Measurements from ENCODE around the gene LRP8.
"Not testable (repeated sequence)": the region's sequence is repeated elsewhere in the genome, so short reads cannot be mapped to it uniquely, and the experiment has no call there.

The LRP8 gene

DNA sequence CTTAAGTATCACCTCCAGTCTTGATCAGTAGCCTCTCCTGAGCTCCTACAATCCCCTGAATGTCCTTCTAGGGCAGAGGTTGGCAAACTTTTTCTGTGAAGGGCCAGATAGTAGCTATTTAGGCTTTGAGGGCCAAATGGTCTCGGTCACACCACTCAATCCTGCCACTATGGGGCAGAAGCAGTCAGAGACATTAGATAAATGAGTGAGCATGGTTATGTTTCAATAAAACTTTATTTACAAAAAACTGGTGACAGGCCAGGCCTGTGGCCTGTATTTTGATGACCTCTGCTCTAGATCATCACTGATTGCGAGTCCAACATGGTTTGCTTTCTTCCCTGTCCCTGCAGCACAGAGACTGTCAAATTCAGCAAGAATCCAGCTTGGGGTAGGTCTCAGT, 36.3 kb downstream of the LRP8 start:
- Histone ChIP-seq H3K9me3 (ENCODE audit: control insufficient read depth, low read length) (no peaks in the 10 kb centered on the region), H3K4me3 (ENCODE audit: extremely low read depth, insufficient read depth, low read length, poor library complexity, severe bottlenecking) (no peak overlapping the region), H3K27ac (ENCODE audit: low read depth, low read length, severe bottlenecking) (no peak overlapping the region), H3K4me1 (ENCODE audit: control insufficient read depth, insufficient read depth, low read length, poor library complexity, severe bottlenecking) (peaks cover 37% of the 10 kb centered on the region), H3K36me3 (ENCODE audit: control insufficient read depth, insufficient read depth, low read length) (peaks cover 32% of the 10 kb centered on the region)
- 92 to 93% methylated on average over 1 of the region's 2 CpGs for WGBS, 2 experiments (ENCODE audit: insufficient coverage in 2 of 2)

GRCh38 chr1:53288790-53289429, 39.0 kb downstream of the LRP8 start:
- H3K4me1 ChIP-seq (ENCODE audit: control insufficient read depth, insufficient read depth, low read length, poor library complexity, severe bottlenecking): peaks cover 14% of the 10 kb centered on the region
- no peaks in the 10 kb centered on the region for H3K9me3 ChIP-seq (ENCODE audit: control insufficient read depth, low read length)
- H3K36me3 ChIP-seq (ENCODE audit: control insufficient read depth, insufficient read depth, low read length): peaks cover 55% of the 10 kb centered on the region
- H3K27ac ChIP-seq (ENCODE audit: low read depth, low read length, severe bottlenecking): no peak overlapping the region
- no peak overlapping the region for H3K4me3 ChIP-seq (ENCODE audit: extremely low read depth, insufficient read depth, low read length, poor library complexity, severe bottlenecking)
- 81 to 90% methylated on average over 5 of the region's 7 CpGs for WGBS, 2 experiments (ENCODE audit: insufficient coverage in 2 of 2)

DNA sequence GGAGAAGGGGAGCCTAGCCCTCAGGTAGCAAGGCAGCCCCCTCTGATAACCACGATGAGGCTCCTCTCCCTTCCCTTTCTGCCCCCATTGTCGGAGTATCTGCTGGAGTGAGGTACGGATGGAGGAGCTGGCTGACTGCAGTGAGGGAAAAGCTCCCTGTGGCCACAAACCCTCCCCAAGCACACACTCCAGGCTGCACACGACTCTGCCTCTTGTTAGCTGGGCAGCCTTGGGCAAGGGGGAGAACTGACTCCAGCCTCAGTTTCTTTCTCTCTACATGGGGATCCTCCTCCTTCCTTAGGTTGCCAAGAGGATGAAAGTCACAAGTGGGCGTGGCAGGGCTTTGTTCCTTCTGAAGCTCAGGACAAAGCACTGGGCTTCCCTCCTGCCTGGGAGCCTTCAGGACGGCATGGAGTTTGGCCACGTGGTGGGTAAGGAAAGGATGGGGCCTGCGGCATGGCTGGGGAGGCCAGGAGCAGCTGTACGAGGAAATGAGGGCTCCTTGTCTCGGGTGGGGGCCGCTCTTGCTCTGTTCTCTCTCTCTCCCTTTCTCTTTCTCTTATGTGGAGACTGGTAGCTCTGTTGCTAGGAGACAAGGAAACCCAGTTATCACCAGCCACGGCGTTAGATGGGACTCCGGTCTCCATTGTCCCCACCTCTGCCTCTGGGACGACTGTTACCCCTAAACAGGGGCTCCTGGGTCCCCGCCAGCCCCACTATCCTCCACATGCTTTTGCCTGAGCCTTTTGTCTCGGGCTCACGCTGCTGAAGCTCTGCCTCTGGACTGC, 39.7 kb downstream of the LRP8 start:
- 68 to 70% methylated on average over 6 to 8 of the region's 18 CpGs for WGBS, 2 experiments (ENCODE audit: insufficient coverage in 2 of 2)
- peak overlapping the region; percentile 36 for H3K27ac ChIP-seq (ENCODE audit: low read depth, low read length, severe bottlenecking)
- no peak overlapping the region for H3K4me3 ChIP-seq (ENCODE audit: extremely low read depth, insufficient read depth, low read length, poor library complexity, severe bottlenecking)
- no peaks in the 10 kb centered on the region for H3K9me3 ChIP-seq (ENCODE audit: control insufficient read depth, low read length)
- H3K36me3 ChIP-seq (ENCODE audit: control insufficient read depth, insufficient read depth, low read length): peaks cover 55% of the 10 kb centered on the region
- H3K4me1 ChIP-seq (ENCODE audit: control insufficient read depth, insufficient read depth, low read length, poor library complexity, severe bottlenecking): peaks cover 8% of the 10 kb centered on the region

GRCh38 chr1:53286955-53287354, 40.9 kb downstream of the LRP8 start:
- Histone ChIP-seq H3K9me3 (ENCODE audit: control insufficient read depth, low read length) (no peaks in the 10 kb centered on the region), H3K27ac (ENCODE audit: low read depth, low read length, severe bottlenecking) (no peak overlapping the region), H3K4me1 (ENCODE audit: control insufficient read depth, insufficient read depth, low read length, poor library complexity, severe bottlenecking) (peaks cover 2% of the 10 kb centered on the region), H3K4me3 (ENCODE audit: extremely low read depth, insufficient read depth, low read length, poor library complexity, severe bottlenecking) (no peak overlapping the region), H3K36me3 (ENCODE audit: control insufficient read depth, insufficient read depth, low read length) (peaks cover 54% of the 10 kb centered on the region)
- WGBS, 2 experiments (ENCODE audit: insufficient coverage in 2 of 2): 76 to 86% methylated on average over 1 to 2 of the region's 4 CpGs

DNA sequence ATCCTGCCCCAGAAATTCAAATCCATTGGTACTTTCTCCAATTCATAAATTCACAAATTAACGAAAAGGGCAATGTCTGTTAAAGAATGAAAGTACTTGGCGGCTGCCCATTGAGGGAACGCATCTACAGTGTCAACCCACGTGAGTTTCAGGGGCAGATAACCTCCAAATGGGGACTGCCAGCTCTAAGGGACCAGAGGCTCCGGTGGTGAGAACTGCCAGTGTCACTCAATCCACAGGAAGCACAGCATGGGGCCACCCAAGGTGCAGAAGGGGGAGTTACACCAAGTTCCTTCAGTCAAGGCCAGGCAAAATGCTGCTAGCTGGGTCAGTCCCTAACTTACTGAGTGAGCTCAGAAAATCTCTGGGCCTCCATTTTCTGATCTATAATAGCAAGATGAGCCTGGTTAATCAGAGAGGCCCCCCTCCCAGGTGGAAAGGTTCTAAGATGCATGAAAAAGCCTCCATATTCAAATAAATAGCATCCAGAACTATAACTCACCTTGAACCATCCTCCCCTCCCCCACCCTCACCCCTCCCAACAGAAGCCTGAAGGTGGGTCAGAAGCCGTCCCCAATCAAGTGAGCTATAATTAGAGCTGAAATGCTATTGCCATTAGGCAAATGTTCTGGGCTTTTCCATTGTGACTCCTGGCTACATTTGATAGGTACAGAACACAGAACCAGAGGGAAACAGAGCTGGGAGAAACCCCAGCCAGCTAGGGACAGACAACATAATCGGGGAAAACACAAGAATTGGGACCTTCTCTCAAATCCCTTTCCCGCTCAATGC, 41.7 kb downstream of the LRP8 start:
- Histone ChIP-seq H3K4me3 (ENCODE audit: extremely low read depth, insufficient read depth, low read length, poor library complexity, severe bottlenecking) (no peak overlapping the region), H3K4me1 (ENCODE audit: control insufficient read depth, insufficient read depth, low read length, poor library complexity, severe bottlenecking) (peaks cover 2% of the 10 kb centered on the region), H3K27ac (ENCODE audit: low read depth, low read length, severe bottlenecking) (no peak overlapping the region), H3K36me3 (ENCODE audit: control insufficient read depth, insufficient read depth, low read length) (peaks cover 59% of the 10 kb centered on the region), H3K9me3 (ENCODE audit: control insufficient read depth, low read length) (no peaks in the 10 kb centered on the region)
- WGBS, 2 experiments (ENCODE audit: insufficient coverage in 2 of 2): 84 to 86% methylated on average over 5 to 8 of the region's 8 CpGs

GRCh38 chr1:53285546-53285945, 42.3 kb downstream of the LRP8 start:
- H3K4me1 ChIP-seq (ENCODE audit: control insufficient read depth, insufficient read depth, low read length, poor library complexity, severe bottlenecking): peaks cover 2% of the 10 kb centered on the region
- WGBS, 2 experiments (ENCODE audit: insufficient coverage in 2 of 2): 75 to 79% methylated on average over 5 of the region's 5 CpGs

GRCh38 chr1:53284224-53285020, 43.4 kb downstream of the LRP8 start:
- 92 to 100% methylated on average over 1 to 2 of the region's 8 CpGs for WGBS, 2 experiments (ENCODE audit: insufficient coverage in 2 of 2)
- peaks cover 2% of the 10 kb centered on the region for H3K4me1 ChIP-seq (ENCODE audit: control insufficient read depth, insufficient read depth, low read length, poor library complexity, severe bottlenecking)
- H3K27ac ChIP-seq (ENCODE audit: low read depth, low read length, severe bottlenecking): no peak overlapping the region
- peaks cover 58% of the 10 kb centered on the region for H3K36me3 ChIP-seq (ENCODE audit: control insufficient read depth, insufficient read depth, low read length)
- H3K9me3 ChIP-seq (ENCODE audit: control insufficient read depth, low read length): no peaks in the 10 kb centered on the region
- no peak overlapping the region for H3K4me3 ChIP-seq (ENCODE audit: extremely low read depth, insufficient read depth, low read length, poor library complexity, severe bottlenecking)

More at GRCh38 chr1:53285546-53285945, 42.3 kb downstream of the LRP8 start:
- H3K27ac ChIP-seq (ENCODE audit: low read depth, low read length, severe bottlenecking): no peak overlapping the region
- peaks cover 59% of the 10 kb centered on the region for H3K36me3 ChIP-seq (ENCODE audit: control insufficient read depth, insufficient read depth, low read length)
- no peaks in the 10 kb centered on the region for H3K9me3 ChIP-seq (ENCODE audit: control insufficient read depth, low read length)
- H3K4me3 ChIP-seq (ENCODE audit: extremely low read depth, insufficient read depth, low read length, poor library complexity, severe bottlenecking): no peak overlapping the region

DNA sequence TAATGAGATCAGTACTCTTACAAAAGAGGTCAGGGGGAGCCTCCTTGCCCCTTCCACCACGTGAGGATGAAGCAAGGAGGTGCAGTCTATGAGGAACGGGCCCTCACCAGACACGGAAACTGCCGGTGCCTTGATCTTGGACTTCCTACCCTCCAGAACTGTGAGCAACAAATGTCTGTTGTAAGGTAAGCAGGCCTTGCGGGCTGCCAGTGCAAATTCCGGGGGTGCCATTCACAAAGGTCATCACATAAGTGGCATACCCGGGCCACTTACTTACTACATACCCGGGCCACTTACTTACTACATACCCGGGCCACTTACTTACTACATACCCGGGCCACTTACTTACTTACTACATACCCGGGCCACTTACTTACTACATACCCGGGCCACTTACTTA, 44.7 kb downstream of the LRP8 start:
- not testable (repeated sequence) for H3K27ac ChIP-seq (ENCODE audit: low read depth, low read length, severe bottlenecking); H3K4me3 ChIP-seq (ENCODE audit: extremely low read depth, insufficient read depth, low read length, poor library complexity, severe bottlenecking); H3K9me3 ChIP-seq (ENCODE audit: control insufficient read depth, low read length); H3K4me1 ChIP-seq (ENCODE audit: control insufficient read depth, insufficient read depth, low read length, poor library complexity, severe bottlenecking)
- WGBS, 2 experiments (ENCODE audit: insufficient coverage in 2 of 2): 91 to 97% methylated on average over 4 to 6 of the region's 12 CpGs
- H3K36me3 ChIP-seq (ENCODE audit: control insufficient read depth, insufficient read depth, low read length): peaks cover 51% of the 10 kb centered on the region

DNA sequence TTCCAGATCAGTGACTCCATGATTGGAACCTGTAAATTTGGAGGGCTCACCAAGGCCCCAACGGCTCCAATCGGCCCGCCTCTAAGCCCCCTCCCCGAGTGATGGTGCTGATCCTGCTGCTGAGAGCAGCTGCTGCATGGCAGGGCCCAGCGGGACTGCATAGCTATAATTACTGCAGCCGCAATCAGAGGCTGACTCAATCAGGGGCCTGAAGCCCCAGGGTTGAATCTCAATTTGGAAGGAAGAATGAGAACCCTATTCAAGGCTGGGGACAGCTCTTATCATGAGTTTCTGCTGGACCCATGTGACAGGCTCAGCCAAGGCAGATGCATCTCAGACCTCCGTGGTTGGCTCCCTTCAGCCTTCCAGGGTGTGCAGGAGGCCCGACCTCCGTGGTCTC, 46.7 kb downstream of the LRP8 start:
- H3K36me3 ChIP-seq (ENCODE audit: control insufficient read depth, insufficient read depth, low read length): peaks cover 55% of the 10 kb centered on the region
- H3K4me3 ChIP-seq (ENCODE audit: extremely low read depth, insufficient read depth, low read length, poor library complexity, severe bottlenecking): no peak overlapping the region
- H3K4me1 ChIP-seq (ENCODE audit: control insufficient read depth, insufficient read depth, low read length, poor library complexity, severe bottlenecking): no peaks in the 10 kb centered on the region
- no peak overlapping the region for H3K27ac ChIP-seq (ENCODE audit: low read depth, low read length, severe bottlenecking)
- H3K9me3 ChIP-seq (ENCODE audit: control insufficient read depth, low read length): no peaks in the 10 kb centered on the region
- WGBS, 2 experiments (ENCODE audit: insufficient coverage in 2 of 2): 93 to 95% methylated on average over 7 to 9 of the region's 9 CpGs

GRCh38 chr1:53280496-53280895, 47.4 kb downstream of the LRP8 start:
- no peak overlapping the region for H3K4me3 ChIP-seq (ENCODE audit: extremely low read depth, insufficient read depth, low read length, poor library complexity, severe bottlenecking)
- no peaks in the 10 kb centered on the region for H3K4me1 ChIP-seq (ENCODE audit: control insufficient read depth, insufficient read depth, low read length, poor library complexity, severe bottlenecking)
- 92 to 100% methylated on average over 7 to 8 of the region's 8 CpGs for WGBS, 2 experiments (ENCODE audit: insufficient coverage in 2 of 2)
- no peak overlapping the region for H3K27ac ChIP-seq (ENCODE audit: low read depth, low read length, severe bottlenecking)
- H3K9me3 ChIP-seq (ENCODE audit: control insufficient read depth, low read length): no peaks in the 10 kb centered on the region
- H3K36me3 ChIP-seq (ENCODE audit: control insufficient read depth, insufficient read depth, low read length): peaks cover 55% of the 10 kb centered on the region

Data from mesodermal cell (in vitro differentiated cells).